Activated CD8-positive, alpha-beta memory T cell treated with anti-CD3 and anti-CD28 coated beads, Interleukin-2, amount 50 U/mL, for 24 hours (primary cell): ENCODE data around the gene SLC25A36.

Source experiments
- DNase-seq: peaks from one replicate; pipeline ENCODE4 v3.0.0-alpha.2; 2020; ENCODE audit errors: extremely low read depth

Gene SLC25A36, protein sequence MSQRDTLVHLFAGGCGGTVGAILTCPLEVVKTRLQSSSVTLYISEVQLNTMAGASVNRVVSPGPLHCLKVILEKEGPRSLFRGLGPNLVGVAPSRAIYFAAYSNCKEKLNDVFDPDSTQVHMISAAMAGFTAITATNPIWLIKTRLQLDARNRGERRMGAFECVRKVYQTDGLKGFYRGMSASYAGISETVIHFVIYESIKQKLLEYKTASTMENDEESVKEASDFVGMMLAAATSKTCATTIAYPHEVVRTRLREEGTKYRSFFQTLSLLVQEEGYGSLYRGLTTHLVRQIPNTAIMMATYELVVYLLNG

GRCh38 chr3:140941434-140942220 lies at the start of gene SLC25A36:
TSS of gene SLC25A36 (plus strand) at chr3:140941836. CDS start at chr3:140942055, 219 bp downstream.
- peak; percentile 93 for DNase-seq

DNA sequence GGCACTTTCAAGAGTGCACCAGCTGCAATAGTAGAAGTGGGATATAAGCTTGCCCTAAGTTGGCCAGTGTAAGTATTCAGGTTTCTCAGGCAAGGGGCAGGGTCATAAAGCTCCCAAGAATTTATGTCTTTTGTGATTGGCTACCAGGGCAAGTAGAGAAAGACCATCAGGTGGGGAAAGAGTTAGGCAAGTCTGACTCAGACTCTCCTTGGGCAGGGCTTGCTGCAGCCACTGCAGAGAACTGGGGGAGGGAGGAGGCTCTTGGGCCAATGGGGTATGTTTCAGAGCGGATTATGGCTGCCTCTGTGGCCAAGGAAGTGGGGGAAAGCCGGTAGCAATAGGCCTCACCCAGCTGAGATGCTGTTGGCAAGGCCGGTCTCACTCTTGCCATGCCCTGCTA lies 44.6 kb upstream of the SLC25A36 start:
- DNase-seq, result no peak

DNA sequence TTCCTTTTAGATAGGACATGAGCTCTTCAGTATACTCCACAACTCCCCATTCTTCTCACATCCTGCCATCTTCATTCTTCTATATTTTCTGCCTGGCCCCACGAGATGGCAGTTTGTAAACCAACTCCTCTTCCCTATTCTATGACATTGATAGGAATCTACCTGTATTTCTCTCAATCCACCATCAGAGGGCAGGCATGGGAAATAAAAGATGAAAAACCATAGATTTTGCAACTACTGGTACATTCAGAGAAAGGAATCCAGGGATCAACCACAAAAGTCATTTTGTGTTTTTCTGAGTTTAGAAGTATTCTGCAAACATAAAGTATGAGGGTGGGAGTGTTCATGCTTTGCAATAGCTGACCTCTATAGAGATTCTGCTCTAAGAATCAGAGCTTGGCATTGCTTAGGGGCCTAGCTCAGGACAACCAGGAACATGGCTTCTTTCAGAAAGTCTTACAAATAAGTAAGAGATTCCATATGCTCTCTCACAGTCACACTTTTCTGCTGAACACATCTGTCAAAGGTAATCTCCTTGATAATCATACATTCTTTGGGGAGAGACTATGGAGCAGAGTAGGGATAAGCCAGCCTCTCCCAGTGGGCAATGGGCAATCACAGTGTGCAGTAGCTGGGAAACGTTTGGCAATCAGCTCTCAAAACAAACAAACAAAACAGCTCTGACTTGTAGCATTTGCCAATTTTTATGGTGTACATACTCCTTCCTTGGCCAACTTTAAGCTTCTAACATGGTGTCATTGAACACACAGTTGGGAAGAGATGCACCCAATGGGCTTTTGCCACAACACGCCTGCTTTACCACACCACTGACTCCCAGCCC lies 43.1 kb upstream of the SLC25A36 start:
- no peak for DNase-seq

DNA sequence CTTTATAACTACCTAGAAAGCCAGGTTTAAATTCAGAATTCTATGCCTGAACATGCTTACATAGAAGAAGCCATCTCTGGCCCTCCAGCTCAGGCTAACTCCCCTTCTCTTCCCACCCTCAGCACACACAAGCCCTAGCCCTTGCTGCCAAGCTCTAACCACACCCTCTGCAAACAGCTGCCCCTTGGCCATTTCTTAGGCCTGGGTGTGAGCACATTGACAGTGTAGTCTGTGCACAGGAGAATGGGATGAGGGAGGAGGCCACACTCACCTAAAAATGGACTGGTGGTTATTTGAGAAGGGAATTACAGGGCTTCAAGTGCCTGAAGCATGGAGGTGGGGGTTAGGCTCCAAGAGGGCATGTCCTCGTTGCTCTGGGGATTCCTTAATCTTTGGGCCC lies 42.3 kb upstream of the SLC25A36 start:
- no peak for DNase-seq

DNA sequence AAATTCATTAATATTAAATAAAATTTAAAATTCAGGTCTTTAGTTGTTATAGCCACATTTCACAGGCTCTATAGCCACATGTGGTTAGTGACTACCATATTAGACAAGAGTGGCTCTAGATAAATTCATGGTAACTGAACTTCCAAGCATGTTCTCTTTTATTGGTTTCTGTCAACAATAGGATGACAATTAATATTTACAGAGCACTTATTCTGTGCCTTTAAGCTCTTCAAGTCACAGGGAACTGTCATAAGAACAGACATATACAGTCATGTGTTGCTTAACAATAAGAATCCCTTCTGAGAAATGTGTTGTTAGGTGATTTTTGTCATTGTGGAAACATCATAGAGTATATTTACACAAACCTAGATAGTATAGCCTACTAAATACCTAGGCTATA lies 38.8 kb upstream of the SLC25A36 start:
- no peak for DNase-seq

GRCh38 chr3:140903196-140903595 lies 38.4 kb upstream of the SLC25A36 start:
- DNase-seq, result no peak

- DNase-seq, result no peak
Measured at GRCh38 chr3:140904521-140904920, 37.1 kb upstream of the SLC25A36 start.

GRCh38 chr3:140905559-140905958 lies 36.1 kb upstream of the SLC25A36 start:
- DNase-seq, result no peak

DNA sequence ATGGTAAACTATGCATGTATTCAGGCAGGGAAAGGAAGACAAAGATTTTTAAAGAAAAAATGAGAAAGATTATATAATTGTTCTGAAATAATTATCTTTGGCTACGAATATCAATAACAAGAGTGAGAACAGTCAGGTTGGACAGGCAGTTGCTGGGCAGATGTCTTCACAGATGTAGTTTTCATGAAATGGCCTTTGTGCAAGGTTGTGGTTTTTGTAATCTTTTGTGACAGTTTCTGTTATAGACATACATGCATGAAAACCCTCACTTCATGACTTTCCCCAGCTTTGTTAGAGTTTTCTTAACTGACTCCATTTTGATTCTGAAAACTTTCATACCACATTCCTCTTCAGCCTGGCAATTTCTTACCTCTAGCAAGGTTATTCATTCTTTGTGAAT lies 34.9 kb upstream of the SLC25A36 start:
- DNase-seq, result no peak

- no peak for DNase-seq
Measured at GRCh38 chr3:140910860-140911259, 30.8 kb upstream of the SLC25A36 start.

GRCh38 chr3:140911822-140912221 lies 29.8 kb upstream of the SLC25A36 start:
- DNase-seq, result no peak

DNA sequence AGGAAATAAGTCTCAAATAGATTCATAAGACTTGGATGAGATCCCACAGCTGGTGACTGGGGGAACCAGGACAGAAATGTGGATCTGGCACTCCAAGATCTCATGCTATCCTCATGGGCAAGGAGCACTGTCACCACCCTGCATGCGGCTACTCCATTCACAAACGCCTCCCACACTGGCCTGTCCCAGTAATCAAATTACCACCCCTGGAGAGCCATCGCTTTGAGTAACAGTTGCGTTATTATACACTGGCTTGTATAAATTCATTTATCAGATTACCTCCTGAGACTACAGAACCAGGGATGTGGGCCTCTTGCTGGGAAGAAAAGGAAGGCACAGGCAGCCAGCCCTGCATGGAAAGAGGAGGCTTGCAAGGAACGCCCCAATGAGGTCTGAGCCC lies 27.9 kb upstream of the SLC25A36 start:
- DNase-seq, result no peak

DNA sequence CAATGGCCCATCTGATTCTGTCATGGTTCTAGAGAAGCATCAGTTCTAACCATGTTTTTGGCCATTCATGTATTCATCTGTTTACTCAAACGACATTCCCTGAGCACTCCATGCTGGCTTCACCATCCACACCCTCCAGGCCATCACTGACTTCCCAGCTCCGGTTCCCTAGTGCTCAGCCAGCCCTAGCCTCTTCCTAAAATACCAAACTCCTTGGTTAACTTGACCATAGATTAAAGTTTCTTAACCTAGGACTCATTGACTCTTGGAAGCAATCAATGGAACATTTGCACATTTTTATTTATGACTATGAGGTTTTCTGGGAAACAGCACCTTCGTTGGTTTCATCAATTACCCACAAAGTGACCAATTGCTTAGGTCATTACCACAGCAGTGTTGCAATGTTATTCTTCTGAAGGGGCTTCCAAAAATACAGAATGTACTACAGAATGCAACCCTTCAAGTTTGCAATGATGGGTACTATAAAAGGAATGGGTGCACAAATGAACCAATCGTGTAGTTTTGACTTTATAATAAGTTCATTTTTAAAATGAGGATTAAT lies 27.2 kb upstream of the SLC25A36 start:
- DNase-seq, result no peak

GRCh38 chr3:140916603-140917002 lies 25.0 kb upstream of the SLC25A36 start:
- no peak for DNase-seq

GRCh38 chr3:140917772-140918171 lies 23.9 kb upstream of the SLC25A36 start:
- no peak for DNase-seq

GRCh38 chr3:140920029-140920428 lies 21.6 kb upstream of the SLC25A36 start:
- no peak for DNase-seq

- no peak for DNase-seq
Measured at GRCh38 chr3:140922634-140923033, 19.0 kb upstream of the SLC25A36 start.

DNA sequence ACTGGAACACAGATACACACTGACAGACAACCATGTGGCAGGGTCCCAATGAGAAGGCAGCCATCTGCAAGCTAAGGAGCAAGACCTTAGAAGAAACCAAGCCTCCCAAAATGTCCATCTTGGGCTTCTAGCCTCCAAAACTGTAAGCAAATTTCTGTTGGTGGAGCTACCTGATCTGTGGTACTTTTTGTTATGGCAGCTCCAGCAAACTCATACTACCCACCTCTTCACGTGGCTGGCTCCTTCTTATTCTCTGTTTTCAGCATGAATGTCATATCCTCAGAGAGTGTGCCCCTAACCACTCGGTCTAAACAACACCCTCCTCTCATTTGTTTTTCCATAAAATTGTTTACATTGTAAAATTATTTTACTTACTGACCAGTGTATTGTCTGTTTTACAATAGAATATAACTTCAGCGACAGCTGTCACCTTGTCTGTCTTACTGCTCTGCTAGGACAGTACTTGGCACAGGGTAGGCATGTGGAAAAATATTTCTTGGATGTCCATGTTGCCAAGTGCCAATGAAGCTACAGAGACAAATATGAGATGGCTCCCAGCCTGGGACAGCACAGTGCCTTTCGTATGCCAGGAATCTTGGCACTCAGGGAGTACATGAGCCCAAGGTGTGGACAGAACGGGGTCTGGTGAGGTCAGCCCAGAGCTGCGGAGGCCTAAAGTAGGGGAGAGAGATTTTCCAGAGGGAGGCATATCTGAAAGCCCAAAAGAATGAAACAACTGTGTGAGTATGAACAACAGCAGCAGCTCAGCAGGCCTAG lies 17.4 kb upstream of the SLC25A36 start:
- no peak for DNase-seq

GRCh38 chr3:140927279-140928069 lies 14.2 kb upstream of the SLC25A36 start:
- DNase-seq, result no peak

DNA sequence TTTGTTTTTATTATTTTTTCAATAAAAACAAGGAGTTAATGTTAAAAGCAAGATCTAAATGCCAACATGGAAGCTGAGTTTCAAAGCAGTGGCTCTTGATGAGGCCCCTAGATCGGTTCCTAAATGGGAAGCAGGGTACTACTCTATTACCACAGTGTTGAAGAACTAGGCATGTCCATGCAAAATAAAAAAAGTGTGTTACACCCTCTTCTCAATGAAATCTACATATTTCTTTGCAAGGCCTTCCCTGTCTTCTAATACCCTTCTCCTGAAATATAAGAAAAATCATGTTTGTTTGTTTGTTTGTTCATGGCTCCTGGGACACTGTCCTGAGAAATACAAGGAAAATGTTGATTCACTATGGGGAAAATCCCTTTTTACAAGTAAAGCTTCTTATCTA lies 12.2 kb upstream of the SLC25A36 start:
- DNase-seq, result no peak
